Prostate gland (tissue), 2 donors: ENCODE measurements around the gene EDN2. TPM values are rescaled to one million over a fixed set of nuclear protein-coding genes. Genes with fewer than 3 reads are reported as not detected.
A peak's percentile ranks its signal among the peaks of the same experiment; 100 is the strongest.

Source experiments
- DNase-seq: peaks from one replicate; pipeline ENCODE4 v3.0.0-alpha.2; 2019; ENCODE audit warnings: low spot score
- H3K27ac ChIP-seq, 2 donors: fragments of 200-600 bp; sonication (generic); 2 replicates each; pipeline ENCODE4 v1.5.1; 2017 to 2019
- H3K27me3 ChIP-seq: fragments of 200-600 bp; sonication (generic); replicated peaks from 2 replicates; pipeline ENCODE4 v1.5.1; 2019; ENCODE audit not compliant: insufficient read depth
- H3K36me3 ChIP-seq, 2 donors: fragments of 200-600 bp; sonication (generic); 1 replicate in 1 of 2; 2 replicates in 1 of 2; pipeline versions ENCODE4 v1.5.1 to v1.8.1; 2017 to 2019
- H3K4me1 ChIP-seq: fragments of 200-600 bp; sonication (generic); replicated peaks from 2 replicates; pipeline ENCODE4 v1.5.1; 2019
- H3K4me3 ChIP-seq, 2 donors: fragments of 200-600 bp; sonication (generic); 2 replicates each; pipeline ENCODE4 v1.5.1; 2017 to 2019
- H3K9me3 ChIP-seq: fragments of 200-600 bp; sonication (generic); 2 replicates; pipeline ENCODE4 v1.5.1; 2017
- CTCF ChIP-seq, 4 experiments: fragments of 200-600 bp in 2 of 4; fragments of 450-650 bp in 2 of 4; sonication (generic) in 2 of 4; IDR thresholded peaks; 1 replicate in 3 of 4; 2 replicates in 1 of 4; pipeline ENCODE4 v1.5.1; 2016 to 2019; ENCODE audit warnings: antibody characterized with exemption in 4 of 4, mild to moderate bottlenecking in 2 of 4, moderate library complexity in 2 of 4
- POLR2A ChIP-seq: fragments of 450-650 bp; IDR thresholded peaks from one replicate; pipeline ENCODE4 v1.6.1; 2016; ENCODE audit warnings: antibody characterized with exemption, mild to moderate bottlenecking
- POLR2AphosphoS5 ChIP-seq: sonication (generic); formaldehyde crosslinking; IDR thresholded peaks from one replicate; pipeline ENCODE4 v1.6.1; 2017; ENCODE audit warnings: antibody characterized with exemption
- WGBS: methylation state at CpG from one replicate; pipeline ENCODE4 v1.1.5; 2018; 5-methylcytosine and 5-hydroxymethylcytosine counted together
- intact Hi-C: fragments of 100-400 bp; cut with DNase I; formaldehyde crosslinking; loops from one replicate; pipeline ENCODE4 v1.14.2; 2022
- total RNA-seq, 2 donors: library from RNA; depleted of rRNA; stranded (reverse); fragments of >200 nt; gene quantifications; one replicate each; pipeline ENCODE4 v1.1.0, GENCODE V29; 2016

The EDN2 gene
- total RNA-seq, 2 donors from 2014 or later, result 2.6 to 12.6 TPM

- H3K27ac ChIP-seq, result no peak overlapping the region
- WGBS, result 40% methylated on average over 23 of the region's 23 CpGs
Measured at GRCh38 chr1:41486371-41487125, 2.1 kb upstream of the EDN2 start.

GRCh38 chr1:41486053-41486370 lies 1.5 kb upstream of the EDN2 start:
- intact Hi-C loops, result loop anchor here (5.0 kb wide), 1 partner anchor 59 kb away; no protein-coding TSS in a partner anchor
- H3K27me3 ChIP-seq, result no peaks in the 10 kb centered on the region
- no peak for TF ChIP-seq POLR2A
- no peak for TF ChIP-seq CTCF (IDR thresholded peaks at IDR 0.05)
- TF ChIP-seq POLR2AphosphoS5, result no peak
- DNase-seq, result no peak
- 78% methylated on average over 4 of the region's 4 CpGs for WGBS
- H3K27ac ChIP-seq, result no peak overlapping the region
- peaks cover 29% of the 10 kb centered on the region for H3K4me1 ChIP-seq
- H3K4me3 ChIP-seq, result no peak overlapping the region
- no peaks in the 10 kb centered on the region for H3K9me3 ChIP-seq
- H3K36me3 ChIP-seq, result no peaks in the 10 kb centered on the region

More at GRCh38 chr1:41486371-41487125, 2.1 kb upstream of the EDN2 start:
- Histone ChIP-seq H3K4me1 (peaks cover 29% of the 10 kb centered on the region), H3K9me3 (no peaks in the 10 kb centered on the region), H3K27me3 (no peaks in the 10 kb centered on the region), H3K4me3 (no peak overlapping the region), H3K36me3 (no peaks in the 10 kb centered on the region)
- TF ChIP-seq CTCF (IDR thresholded peaks at IDR 0.05) (no peak), POLR2A (no peak), POLR2AphosphoS5 (no peak)
- intact Hi-C loops, result loop anchor here (5.0 kb wide), 1 partner anchor 59 kb away; no protein-coding TSS in a partner anchor
- no peak for DNase-seq

GRCh38 chr1:41485605-41486004 lies 1.1 kb upstream of the EDN2 start:
- DNase-seq, result no peak
- Histone ChIP-seq H3K4me3 (no peak overlapping the region), H3K36me3 (no peaks in the 10 kb centered on the region), H3K4me1 (peaks cover 29% of the 10 kb centered on the region), H3K27me3 (no peaks in the 10 kb centered on the region), H3K9me3 (no peaks in the 10 kb centered on the region), H3K27ac (no peak overlapping the region)
- WGBS, result 40% methylated on average over 5 of the region's 5 CpGs
- intact Hi-C loops, result loop anchor here (5.0 kb wide), 1 partner anchor 58 kb away; no protein-coding TSS in a partner anchor
- TF ChIP-seq POLR2A (no peak), CTCF (IDR thresholded peaks at IDR 0.05) (no peak), POLR2AphosphoS5 (no peak)

GRCh38 chr1:41483960-41484401 lies 502 bp downstream of the EDN2 start:
- H3K4me3 ChIP-seq, result peak overlapping the region in 1 of 2 donors; percentile 20
- no peaks in the 10 kb centered on the region for H3K9me3 ChIP-seq
- H3K27ac ChIP-seq, result peak overlapping the region; percentile 48 to 54
- intact Hi-C loops, result no loop called here
- H3K27me3 ChIP-seq, result no peaks in the 10 kb centered on the region
- no peak for DNase-seq
- H3K36me3 ChIP-seq, result no peaks in the 10 kb centered on the region
- TF ChIP-seq CTCF (IDR thresholded peaks at IDR 0.05), result no peak
- TF ChIP-seq POLR2A, result no peak
- no peak for TF ChIP-seq POLR2AphosphoS5
- 49% methylated on average over 9 of the region's 9 CpGs for WGBS
- peaks cover 30% of the 10 kb centered on the region for H3K4me1 ChIP-seq
